Astrocyte of the spinal cord (primary cell): ENCODE results near the gene AGR3.

ENCODE experiments used
- DNase-seq: peaks from one replicate; pipeline ENCODE4 v3.0.0; 2011; ENCODE audit warnings: low read depth, low spot score
- H3K4me3 ChIP-seq: 2 replicates; pipeline ENCODE4 v1.5.1; 2011; ENCODE audit warnings: low read depth, mild to moderate bottlenecking, low read length, moderate library complexity
- CTCF ChIP-seq: IDR thresholded peaks from 2 replicates; pipeline ENCODE4 v1.5.1; 2012; ENCODE audit warnings: low read depth, mild to moderate bottlenecking, low read length, inconsistent platforms
- in situ Hi-C: cut with HindIII; loops from 2 replicates; pipeline ENCODE4 v1.10.0; 2017; ENCODE audit warnings: low sequenced_read_pairs

The AGR3 gene

DNA sequence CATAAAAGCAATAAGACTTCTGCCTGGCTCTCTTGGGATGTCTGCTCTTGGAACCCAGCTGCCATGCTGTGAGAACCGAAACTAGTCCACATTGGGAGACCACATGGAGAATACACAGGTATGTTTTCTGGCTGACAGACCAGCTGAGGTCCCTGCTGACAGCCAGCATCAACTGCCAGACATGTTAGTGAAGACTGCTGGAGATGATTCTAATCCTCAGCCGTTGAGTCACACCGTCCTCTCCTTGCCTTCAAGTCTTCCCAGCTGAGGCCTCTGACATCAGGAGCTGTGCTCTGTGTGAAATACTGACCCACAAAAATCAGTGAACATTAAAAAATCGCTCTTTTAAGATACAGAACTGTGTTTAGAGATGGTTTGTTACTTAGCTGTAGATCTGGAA lies 40.1 kb downstream of the AGR3 start:
- no peak for TF ChIP-seq CTCF
- DNase-seq: peak; percentile 26
- H3K4me3 ChIP-seq: no peak overlapping the region
- in situ Hi-C loops: no loop called here

DNA sequence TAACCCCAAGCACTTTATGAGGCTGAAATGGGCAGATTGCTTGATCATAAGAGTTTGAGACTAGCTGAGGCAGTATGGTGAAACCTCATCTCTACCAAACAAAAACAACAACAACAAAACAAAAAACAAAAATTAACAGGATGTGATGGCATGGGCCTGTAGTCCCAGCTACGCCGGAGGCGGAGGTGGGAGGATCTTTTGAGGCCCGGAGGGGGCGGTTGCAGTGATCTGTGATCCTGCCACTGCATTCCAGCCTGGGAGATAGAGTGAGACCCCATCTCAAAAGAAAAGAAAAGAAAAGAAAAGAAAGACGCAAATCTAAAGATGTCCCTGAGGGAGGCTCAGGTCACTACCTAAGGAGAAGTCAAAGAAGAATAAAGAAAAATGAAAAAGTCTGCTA lies 41.7 kb downstream of the AGR3 start:
- no peak overlapping the region for H3K4me3 ChIP-seq
- no peak for DNase-seq
- in situ Hi-C loops: no loop called here
- TF ChIP-seq CTCF: no peak

- DNase-seq: peak; percentile 5
- TF ChIP-seq CTCF: no peak
- in situ Hi-C loops: no loop called here
- H3K4me3 ChIP-seq: no peak overlapping the region
These were observed 42.1 kb downstream of the AGR3 start for GRCh38 chr7:16839646-16840045.

DNA sequence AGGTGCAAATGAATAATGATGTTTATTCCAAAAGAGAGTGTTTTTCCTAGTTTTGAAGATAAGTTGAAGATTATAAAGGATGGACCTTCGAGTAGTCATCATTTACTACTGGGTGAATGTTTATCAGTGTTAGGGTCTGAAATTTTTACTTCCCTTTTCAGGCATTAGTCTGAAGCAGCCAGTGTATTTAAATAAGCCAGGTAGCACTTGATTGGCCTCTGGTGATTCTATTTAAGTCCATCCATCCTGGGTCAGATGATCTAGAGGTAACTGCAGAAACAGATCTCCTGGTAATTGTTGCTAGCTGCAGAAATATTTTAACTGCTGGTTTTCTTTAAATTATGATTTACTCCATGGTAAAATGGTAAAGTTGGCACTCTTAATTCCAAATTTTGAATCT lies 42.9 kb downstream of the AGR3 start:
- in situ Hi-C loops: no loop called here
- no peak for TF ChIP-seq CTCF

GRCh38 chr7:16838386-16838785 lies 43.4 kb downstream of the AGR3 start:
- TF ChIP-seq CTCF: no peak

More for the DNA sequence above, 42.9 kb downstream of the AGR3 start:
- no peak for DNase-seq
- H3K4me3 ChIP-seq: no peak overlapping the region

GRCh38 chr7:16836481-16836880 lies 45.3 kb downstream of the AGR3 start:
- H3K4me3 ChIP-seq: no peak overlapping the region
- TF ChIP-seq CTCF: no peak
- no peak for DNase-seq
- in situ Hi-C loops: no loop called here

More at GRCh38 chr7:16838386-16838785, 43.4 kb downstream of the AGR3 start:
- in situ Hi-C loops: no loop called here
- no peak for DNase-seq
- H3K4me3 ChIP-seq: no peak overlapping the region

DNA sequence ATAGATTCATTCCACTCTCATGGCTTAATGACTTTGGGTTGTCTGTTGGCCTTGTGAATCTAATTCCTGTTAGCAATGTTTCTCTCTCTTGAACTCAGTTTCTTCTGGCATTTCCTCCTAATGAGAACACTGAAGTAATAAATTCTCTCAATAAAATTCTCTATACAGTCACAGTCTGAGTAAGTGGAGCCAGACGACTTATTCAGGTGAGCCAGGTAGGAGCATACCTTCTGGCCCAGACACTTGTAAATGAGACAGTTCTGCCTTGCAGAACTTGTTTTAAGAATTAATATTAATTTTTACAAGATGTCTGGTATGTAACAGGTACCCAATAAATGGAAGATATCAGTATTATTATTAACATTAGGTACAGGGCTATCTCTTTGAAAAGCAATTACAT lies 48.4 kb downstream of the AGR3 start:
- TF ChIP-seq CTCF: no peak
- no peak for DNase-seq
- H3K4me3 ChIP-seq: no peak overlapping the region
- in situ Hi-C loops: no loop called here
